Fibroblast of pulmonary artery (primary cell): ENCODE data around the gene RNF121.
"Not testable (repeated sequence)": the region's sequence is repeated elsewhere in the genome, so short reads cannot be mapped to it uniquely, and the experiment has no call there.

Experiments
- DNase-seq: peaks from one replicate; pipeline ENCODE4 v3.0.0-alpha.2; 2010; ENCODE audit warnings: low read depth
- H3K4me3 ChIP-seq: replicated peaks from 2 replicates; pipeline ENCODE4 v1.5.1; 2011; ENCODE audit warnings: low read depth, mild to moderate bottlenecking, control low read depth, low read length, moderate library complexity
- TF ChIP-seq, protein P1 (sequence below): IDR thresholded peaks from 2 replicates; pipeline ENCODE4 v1.5.1; 2011; ENCODE audit warnings: mild to moderate bottlenecking, control low read depth, low read length, inconsistent platforms; ENCODE audit errors: missing control alignments

The RNF121 gene

GRCh38 chr11:71928737-71929443, at the start of gene RNF121:
RNF121 (plus strand) TSS chr11:71929046; CDS start chr11:71929062, 16 bp downstream.
- peak within 1 kb of the TSS; percentile 89 for H3K4me3 ChIP-seq
- DNase-seq = peak; percentile 95
- TF ChIP-seq, protein P1, sequence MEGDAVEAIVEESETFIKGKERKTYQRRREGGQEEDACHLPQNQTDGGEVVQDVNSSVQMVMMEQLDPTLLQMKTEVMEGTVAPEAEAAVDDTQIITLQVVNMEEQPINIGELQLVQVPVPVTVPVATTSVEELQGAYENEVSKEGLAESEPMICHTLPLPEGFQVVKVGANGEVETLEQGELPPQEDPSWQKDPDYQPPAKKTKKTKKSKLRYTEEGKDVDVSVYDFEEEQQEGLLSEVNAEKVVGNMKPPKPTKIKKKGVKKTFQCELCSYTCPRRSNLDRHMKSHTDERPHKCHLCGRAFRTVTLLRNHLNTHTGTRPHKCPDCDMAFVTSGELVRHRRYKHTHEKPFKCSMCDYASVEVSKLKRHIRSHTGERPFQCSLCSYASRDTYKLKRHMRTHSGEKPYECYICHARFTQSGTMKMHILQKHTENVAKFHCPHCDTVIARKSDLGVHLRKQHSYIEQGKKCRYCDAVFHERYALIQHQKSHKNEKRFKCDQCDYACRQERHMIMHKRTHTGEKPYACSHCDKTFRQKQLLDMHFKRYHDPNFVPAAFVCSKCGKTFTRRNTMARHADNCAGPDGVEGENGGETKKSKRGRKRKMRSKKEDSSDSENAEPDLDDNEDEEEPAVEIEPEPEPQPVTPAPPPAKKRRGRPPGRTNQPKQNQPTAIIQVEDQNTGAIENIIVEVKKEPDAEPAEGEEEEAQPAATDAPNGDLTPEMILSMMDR = no peak

- not testable (repeated sequence) for DNase-seq, H3K4me3 ChIP-seq
Observed at GRCh38 chr11:71885806-71886205, 43.0 kb upstream of the RNF121 start.

DNA sequence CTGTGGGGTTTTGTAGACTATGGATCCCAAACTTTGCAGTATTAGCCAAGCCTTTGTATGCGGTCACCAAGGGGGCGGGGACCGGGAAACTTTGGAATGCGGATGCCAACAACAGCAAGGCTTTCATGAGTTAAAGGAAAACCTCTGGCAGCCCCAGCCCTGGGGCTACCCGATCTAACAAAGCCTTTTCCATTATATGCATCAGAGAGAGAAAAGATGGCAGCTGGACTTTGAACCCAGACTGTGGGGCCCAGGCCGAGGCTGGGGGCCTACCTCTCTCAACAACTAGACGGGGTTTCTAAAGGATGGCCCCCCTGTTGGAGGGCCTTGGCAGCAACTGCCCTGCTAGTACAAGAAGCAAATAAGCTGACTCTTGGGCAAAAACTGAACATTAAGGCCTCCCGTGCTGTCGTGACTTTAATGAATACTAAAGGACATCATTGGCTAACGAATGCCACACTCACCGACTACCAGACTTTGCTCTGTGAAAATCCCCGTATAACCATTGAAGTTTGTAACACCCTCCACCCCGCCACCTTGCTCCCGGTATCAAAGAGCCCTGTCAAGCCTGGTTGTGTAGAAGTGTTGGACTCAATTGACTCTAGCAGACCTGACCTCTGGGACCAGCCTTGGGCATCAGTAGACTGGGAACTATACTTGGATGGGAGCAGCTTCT, 40.4 kb upstream of the RNF121 start:
- not testable (repeated sequence) for H3K4me3 ChIP-seq, DNase-seq

DNA sequence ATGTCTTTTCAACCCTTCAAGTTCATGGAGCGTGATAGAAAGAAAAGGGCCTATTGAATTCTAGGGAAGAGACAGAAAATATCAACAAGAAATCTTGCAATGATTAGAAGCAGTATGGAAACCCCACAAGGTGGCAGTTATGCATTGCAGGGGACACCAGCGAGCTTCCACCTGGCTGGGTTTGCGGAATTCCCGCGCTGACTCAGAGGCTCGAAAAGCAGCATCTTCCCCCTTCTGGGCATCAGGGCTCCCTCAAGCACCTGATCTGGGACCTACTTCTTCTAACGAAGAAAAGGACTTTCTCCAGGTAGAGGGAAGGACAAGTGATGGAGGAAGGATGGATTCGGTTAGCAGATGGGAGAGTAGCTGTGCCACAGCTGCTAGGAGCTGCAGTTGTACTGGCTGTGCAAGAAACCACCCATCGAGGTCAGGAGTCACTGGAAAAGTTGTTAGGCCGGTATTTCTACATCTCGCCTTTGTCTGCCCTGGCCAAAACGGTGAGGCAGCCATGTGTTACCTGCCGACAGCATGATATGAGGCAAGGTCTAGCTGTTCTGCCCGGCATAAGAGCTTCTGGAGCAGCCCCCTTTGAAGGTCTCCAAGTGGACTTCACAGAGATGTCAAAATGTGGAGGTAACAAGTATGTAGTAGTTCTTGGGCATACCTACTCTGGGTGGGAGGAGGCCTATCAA, 39.5 kb upstream of the RNF121 start:
- not testable (repeated sequence) for H3K4me3 ChIP-seq, DNase-seq

- H3K4me3 ChIP-seq = no peak overlapping the region
- TF ChIP-seq, protein P1 = no peak
- no peak for DNase-seq
Observed at GRCh38 chr11:71895961-71896360, 32.9 kb upstream of the RNF121 start.

DNA sequence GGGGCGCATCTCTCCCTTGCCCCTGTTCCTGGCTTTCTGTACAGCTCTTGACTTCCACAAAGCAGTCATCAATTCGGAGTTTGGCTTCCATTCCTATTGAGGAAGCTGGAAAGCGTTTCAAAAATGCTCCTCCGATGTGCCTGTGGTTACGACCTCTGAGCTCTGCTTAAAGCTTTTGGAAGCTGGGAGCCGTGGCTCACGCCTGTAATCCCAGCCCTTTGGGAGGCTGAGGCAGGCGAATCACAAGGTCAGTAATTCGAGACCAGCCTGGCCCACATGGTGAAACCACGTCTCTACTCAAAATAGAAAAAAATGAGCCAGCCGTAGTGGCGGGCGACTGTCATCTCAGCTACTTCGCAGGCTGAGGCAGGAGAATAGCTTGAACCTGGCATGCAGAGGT, 27.7 kb upstream of the RNF121 start:
- DNase-seq = peak; percentile 10

GRCh38 chr11:71908218-71908617, 20.6 kb upstream of the RNF121 start:
- TF ChIP-seq, protein P1 = no peak
- no peak overlapping the region for H3K4me3 ChIP-seq
- no peak for DNase-seq

More for the DNA sequence above, 27.7 kb upstream of the RNF121 start:
- H3K4me3 ChIP-seq = not testable (repeated sequence)

DNA sequence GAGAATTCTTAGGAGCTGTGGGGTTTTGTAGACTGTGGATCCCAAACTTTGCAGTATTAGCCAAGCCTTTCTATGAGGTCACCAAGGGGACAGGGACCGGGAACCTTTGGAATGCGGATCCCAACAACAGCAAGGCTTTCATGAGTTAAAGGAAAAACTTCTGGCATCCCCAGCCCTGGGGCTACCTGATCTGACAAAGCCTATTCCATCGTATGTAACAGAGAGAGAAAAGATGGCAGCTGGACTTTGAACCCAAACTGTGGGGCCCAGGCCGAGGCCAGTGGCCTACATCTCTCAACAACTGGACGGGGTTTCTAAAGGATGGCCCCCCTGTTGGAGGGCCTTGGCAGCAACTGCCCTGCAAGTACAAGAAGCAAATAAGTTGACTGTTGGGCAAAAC, 18.1 kb upstream of the RNF121 start:
- H3K4me3 ChIP-seq, DNase-seq: not testable (repeated sequence)

DNA sequence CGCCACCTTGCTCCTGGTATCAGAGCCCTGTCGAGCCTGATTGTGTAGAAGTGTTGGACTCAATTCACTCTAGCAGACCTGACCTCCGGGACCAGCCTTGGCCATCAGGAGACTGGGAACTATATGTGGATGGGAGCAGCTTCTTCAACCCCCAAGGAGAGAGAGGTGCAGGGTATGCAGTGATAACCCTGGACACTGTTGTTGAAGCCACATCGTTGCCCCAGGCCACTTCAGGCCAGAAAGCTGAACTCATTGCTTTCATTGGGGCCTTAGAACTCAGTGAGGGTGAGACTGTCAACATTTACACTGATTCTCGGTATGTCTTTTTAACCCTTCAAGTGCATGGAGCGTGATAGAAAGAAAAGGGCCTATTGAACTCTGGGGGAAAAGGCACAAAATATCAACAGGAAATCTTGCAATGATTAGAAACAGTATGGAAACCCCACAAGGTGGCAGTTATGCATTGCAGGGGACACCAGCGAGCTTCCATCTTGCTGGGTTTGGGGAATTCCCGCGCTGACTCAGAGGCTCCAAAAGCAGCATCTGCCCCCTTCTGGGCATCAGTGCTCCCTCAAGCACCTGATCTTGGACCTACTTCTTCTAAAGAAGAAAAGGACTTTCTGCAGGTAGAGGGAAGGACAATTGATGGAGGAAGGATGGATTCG, 17.4 kb upstream of the RNF121 start:
- H3K4me3 ChIP-seq, DNase-seq: not testable (repeated sequence)

DNA sequence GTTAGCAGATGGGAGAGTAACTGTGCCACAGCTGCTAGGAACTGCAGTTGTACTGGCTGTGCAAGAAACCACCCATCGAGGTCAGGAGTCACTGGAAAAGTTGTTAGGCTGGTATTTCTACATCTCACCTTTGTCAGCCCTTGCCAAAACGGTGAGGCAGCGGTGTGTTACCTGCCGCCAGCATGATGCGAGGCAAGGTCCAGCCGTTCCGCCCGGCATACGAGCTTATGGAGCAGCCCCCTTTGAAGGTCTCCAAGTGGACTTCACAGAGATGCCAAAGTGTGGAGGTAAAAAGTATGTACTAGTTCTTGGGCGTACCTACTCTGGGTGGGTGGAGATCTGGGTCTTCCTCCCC, 16.9 kb upstream of the RNF121 start:
- not testable (repeated sequence) for H3K4me3 ChIP-seq, DNase-seq
